IMR-90 (cell line): ENCODE results near the gene TTLL11. TPM values are rescaled to one million over a fixed set of nuclear protein-coding genes. Genes with fewer than 3 reads are reported as not detected.

Experiments
- ATAC-seq: fragments of 200-7000 bp; cut with Tn5 transposase; 2 replicates; pipeline ENCODE4 v1.9.1; 2020; ENCODE audit warnings: low read depth, mild to moderate bottlenecking, moderate library complexity
- BruUV-seq: library from RNA; stranded (reverse); fragments of 400-500 nt; replicated peaks from 2 replicates; lab custom pipeline; 2021; lab: Mats Ljungman, UMichigan
- CTCF ChIA-PET: fragments of 300-600 bp; formaldehyde crosslinking; extraction: SDS; loops from one replicate; lab custom pipeline; 2021; ENCODE audit warnings: antibody characterized with exemption; lab: Yijun Ruan, JAX
- POLR2A ChIA-PET: fragments of 300-600 bp; sonication (Branson Sonifier 250); formaldehyde crosslinking; loops from one replicate; lab custom pipeline; 2022; ENCODE audit warnings: antibody characterized with exemption; ENCODE audit not compliant: unreplicated experiment; lab: Charles Lee
- DNase-seq: peaks from one replicate; pipeline ENCODE4 v3.0.0; 2013
- H2AFZ ChIP-seq: replicated peaks from 2 replicates; pipeline ENCODE3; 2013; ENCODE audit warnings: low read length, mild to moderate bottlenecking; ENCODE audit not compliant: poor library complexity
- H2AK5ac ChIP-seq: 2 replicates; pipeline ENCODE4 v1.6.1; 2013; ENCODE audit warnings: low read depth, low read length, inconsistent platforms
- H2AK9ac ChIP-seq: replicated peaks from 2 replicates; pipeline ENCODE3; 2013; ENCODE audit warnings: mild to moderate bottlenecking, low read depth, low read length, moderate library complexity; ENCODE audit not compliant: poor library complexity
- H2BK120ac ChIP-seq: 2 replicates; pipeline ENCODE4 v1.6.1; 2013; ENCODE audit warnings: low read depth, low read length, inconsistent platforms
- H2BK15ac ChIP-seq: 3 replicates; pipeline ENCODE4 v1.6.1; 2013; ENCODE audit warnings: low read depth, low read length, inconsistent platforms
- H2BK20ac ChIP-seq: 2 replicates; pipeline ENCODE4 v1.6.1; 2013; ENCODE audit warnings: low read depth, mild to moderate bottlenecking, inconsistent platforms, low read length, moderate library complexity
- H2BK5ac ChIP-seq: 2 replicates; pipeline ENCODE4 v1.6.1; 2013; ENCODE audit warnings: mild to moderate bottlenecking, low read depth, low read length, inconsistent platforms; ENCODE audit not compliant: poor library complexity, severe bottlenecking
- H3K14ac ChIP-seq: replicated peaks from 2 replicates; pipeline ENCODE4 v1.6.1; 2013; ENCODE audit warnings: low read depth, low read length, inconsistent platforms
- H3K18ac ChIP-seq: 2 replicates; pipeline ENCODE4 v1.6.1; 2013; ENCODE audit warnings: low read depth, low read length, control low read depth
- H3K23ac ChIP-seq: 2 replicates; pipeline ENCODE4 v1.6.1; 2013; ENCODE audit warnings: low read depth, low read length, inconsistent platforms
- H3K27ac ChIP-seq: 2 replicates; pipeline ENCODE4 v1.5.1; 2013; ENCODE audit warnings: mild to moderate bottlenecking, control low read depth, low read length; ENCODE audit not compliant: insufficient read depth
- H3K27me3 ChIP-seq: 2 replicates; pipeline ENCODE4 v1.6.1; 2013; ENCODE audit warnings: low read length; ENCODE audit not compliant: control insufficient read depth, insufficient read depth
- H3K36me3 ChIP-seq: 2 replicates; pipeline ENCODE4 v1.6.1; 2013; ENCODE audit warnings: low read length, mixed read lengths; ENCODE audit not compliant: control insufficient read depth, insufficient read depth
- H3K4ac ChIP-seq: 2 replicates; pipeline ENCODE4 v1.6.1; 2013; ENCODE audit warnings: low read depth, low read length, inconsistent platforms
- H3K4me1 ChIP-seq: 2 replicates; pipeline ENCODE4 v1.6.1; 2013; ENCODE audit warnings: low read length, mixed read lengths; ENCODE audit not compliant: control insufficient read depth, insufficient read depth
- H3K4me2 ChIP-seq: 2 replicates; pipeline ENCODE4 v1.6.1; 2013; ENCODE audit warnings: low read depth, mild to moderate bottlenecking, control low read depth, low read length, moderate library complexity
- H3K4me3 ChIP-seq: 2 replicates; pipeline ENCODE4 v1.5.1; 2013; ENCODE audit warnings: low read depth, mild to moderate bottlenecking, control low read depth, low read length, moderate library complexity; ENCODE audit not compliant: insufficient read depth
- H3K56ac ChIP-seq: 2 replicates; pipeline ENCODE4 v1.6.1; 2013; ENCODE audit warnings: low read length, inconsistent platforms; ENCODE audit not compliant: insufficient read depth; ENCODE audit errors: extremely low read depth
- H3K79me1 ChIP-seq, 2 experiments: 2 replicates each; pipeline ENCODE4 v1.6.1; 2013; ENCODE audit warnings: low read length in 2 of 2, inconsistent platforms in 1 of 2, low read depth in 1 of 2
- H3K9ac ChIP-seq: 2 replicates; pipeline ENCODE4 v1.6.1; 2013; ENCODE audit warnings: low read depth, low read length, control low read depth
- H3K9me1 ChIP-seq: 2 replicates; pipeline ENCODE4 v1.6.1; 2013; ENCODE audit warnings: low read length, inconsistent platforms; ENCODE audit not compliant: insufficient read depth
- H3K9me3 ChIP-seq: 2 replicates; pipeline ENCODE4 v1.6.1; 2013; ENCODE audit warnings: low read length; ENCODE audit not compliant: control insufficient read depth, insufficient read depth
- H4K20me1 ChIP-seq: 2 replicates; pipeline ENCODE4 v1.6.1; 2013; ENCODE audit warnings: low read length, inconsistent platforms; ENCODE audit not compliant: insufficient read depth
- H4K5ac ChIP-seq: 2 replicates; pipeline ENCODE4 v1.6.1; 2013; ENCODE audit warnings: mild to moderate bottlenecking, low read depth, low read length, control low read depth
- H4K8ac ChIP-seq, 2 experiments: 2 replicates each; pipeline ENCODE4 v1.6.1; 2013; ENCODE audit warnings: low read depth in 2 of 2, low read length in 2 of 2, control low read depth in 1 of 2, inconsistent platforms in 1 of 2
- H4K91ac ChIP-seq: 2 replicates; pipeline ENCODE4 v1.6.1; 2013; ENCODE audit warnings: low read depth, low read length, inconsistent platforms; ENCODE audit not compliant: insufficient read depth
- BHLHE40 ChIP-seq: fragments of 150-350 bp; IDR thresholded peaks from 2 replicates; pipeline ENCODE4 v1.6.1; 2016; ENCODE audit warnings: mild to moderate bottlenecking, low read depth, low read length
- CEBPB ChIP-seq: IDR thresholded peaks from 2 replicates; pipeline ENCODE4 v1.6.1; 2012; ENCODE audit warnings: low read depth, low read length, improper control_type of control experiment
- CHD1 ChIP-seq: IDR thresholded peaks from 2 replicates; pipeline ENCODE4 v1.6.1; 2012; ENCODE audit warnings: low read depth, low read length, improper control_type of control experiment
- ELK1 ChIP-seq: fragments of 150-350 bp; IDR thresholded peaks from 2 replicates; pipeline ENCODE4 v1.6.1; 2016; ENCODE audit warnings: low read depth, mild to moderate bottlenecking, low read length, moderate library complexity, borderline replicate concordance
- FOS ChIP-seq: fragments of 150-350 bp; IDR thresholded peaks from 2 replicates; pipeline ENCODE4 v1.6.1; 2016; ENCODE audit warnings: low read depth, low read length
- MAFK ChIP-seq: IDR thresholded peaks from 2 replicates; pipeline ENCODE4 v1.6.1; 2012; ENCODE audit warnings: low read depth, low read length, improper control_type of control experiment
- MXI1 ChIP-seq: IDR thresholded peaks from 2 replicates; pipeline ENCODE4 v1.6.1; 2012; ENCODE audit warnings: low read depth, mild to moderate bottlenecking, low read length, moderate library complexity, borderline replicate concordance
- POLR2A ChIP-seq: IDR thresholded peaks from 2 replicates; pipeline ENCODE4 v1.6.1; 2012; ENCODE audit warnings: mild to moderate bottlenecking, low read depth, low read length
- RAD21 ChIP-seq: IDR thresholded peaks from 2 replicates; pipeline ENCODE4 v1.6.1; 2012; ENCODE audit warnings: low read length, improper control_type of control experiment
- RCOR1 ChIP-seq: IDR thresholded peaks from 2 replicates; pipeline ENCODE4 v1.6.1; 2012; ENCODE audit warnings: mild to moderate bottlenecking, low read length, improper control_type of control experiment; ENCODE audit not compliant: insufficient replicate concordance
- RFX5 ChIP-seq: IDR thresholded peaks from 2 replicates; pipeline ENCODE4 v1.8.0; 2012; ENCODE audit warnings: low read depth, mild to moderate bottlenecking, low read length, moderate library complexity
- WGBS, 2 experiments: methylation state at CpG; one replicate each; pipeline versions ENCODE4 v1.1.5 to v1.1.7; 2013; ENCODE audit warnings: missing lambda C conversion rate in 2 of 2; ENCODE audit not compliant: insufficient read length in 1 of 2; ENCODE audit errors: extremely low coverage in 2 of 2; 5-methylcytosine and 5-hydroxymethylcytosine counted together
- dilution Hi-C: fragments of 300-500 bp; cut with HindIII; formaldehyde crosslinking; loops from one replicate; pipeline ENCODE4 v1.14.3; 2018; ENCODE audit warnings: low sequenced_read_pairs; ENCODE audit not compliant: unreplicated experiment
- in situ Hi-C: fragments of 300-500 bp; cut with MboI; formaldehyde crosslinking; loops from 3 replicates; pipeline ENCODE4 v1.14.3; 2019; ENCODE audit warnings: low sequenced_read_pairs, inconsistent platforms, mixed read lengths
- intact Hi-C: fragments of 100-400 bp; cut with micrococcal nuclease; formaldehyde crosslinking; loops from 2 replicates; pipeline ENCODE4 v1.10.0; 2022
- polyA plus RNA-seq, 3 experiments: library from polyadenylated mRNA; depleted of rRNA; stranded (reverse); fragments of >200 nt; gene quantifications; 2 replicates each; pipeline ENCODE4 v1.2.3, GENCODE V29; 2012; ENCODE audit warnings: low replicate concordance in 1 of 3
- total RNA-seq: library from RNA; depleted of rRNA; stranded (reverse); fragments of >200 nt; gene quantifications from 2 replicates; pipeline ENCODE4 v1.2.3, GENCODE V29; 2012

The TTLL11 gene
- total and polyA plus RNA-seq, 2 of the 4 experiments (the other 2 are of a cell fraction): 2.0 to 4.6 TPM

- Histone ChIP-seq H3K4me1 (no peaks in the 10 kb centered on the region), H3K23ac (no peak overlapping the region), H3K9me1 (no peaks in the 10 kb centered on the region), H3K4me3 (no peak overlapping the region), H3K4ac (no peak overlapping the region), H3K27ac (no peak overlapping the region), H2AFZ (no peak overlapping the region), H3K56ac (no peak overlapping the region), H4K5ac (no peak overlapping the region), H2BK20ac (no peak overlapping the region), H2AK5ac (no peak overlapping the region), H2BK15ac (no peak overlapping the region), H3K18ac (no peak overlapping the region), H3K9me3 (no peaks in the 10 kb centered on the region), H2BK120ac (no peak overlapping the region), H3K79me1 (0 out of 4 replicates have a peak, but pooled peaks cover 0 to 6% of the 10 kb centered on the region in 2 experiments), H3K27me3 (no peaks in the 10 kb centered on the region), H2BK5ac (no peak overlapping the region), H3K9ac (no peak overlapping the region), H3K14ac (no peak overlapping the region), H3K4me2 (no peak overlapping the region), H4K91ac (no peak overlapping the region), H4K8ac (no peak overlapping the region), H4K20me1 (no peaks in the 10 kb centered on the region), H2AK9ac (no peak overlapping the region), H3K36me3 (no peaks in the 10 kb centered on the region)
- POLR2A ChIA-PET: interaction anchor here (0.8 kb wide), 1 partner anchor 238 kb away, joined by 3 read pairs; no protein-coding TSS in a partner anchor
- TF ChIP-seq MXI1 (no peak), FOS (no peak), RAD21 (no peak), BHLHE40 (no peak), ELK1 (no peak), POLR2A (no peak), RFX5 (no peak), CEBPB (no peak), RCOR1 (no peak), CHD1 (no peak), MAFK (no peak)
- no peak for ATAC-seq
- intact Hi-C loops: no loop called here
- CTCF ChIA-PET: no interaction called here
- no CpG with 5 or more reads among the region's 1 CpG for WGBS, 2 experiments
- in situ Hi-C loops: no loop called here
- DNase-seq: no peak
- BruUV-seq: no TSS peak
- dilution Hi-C loops: no loop called here
Observed at GRCh38 chr9:122007837-122008236, 85.3 kb downstream of the TTLL11 start.
